OCI-LY7 (cell line): ENCODE data around the gene SDHA. TPM values are rescaled to one million over a fixed set of nuclear protein-coding genes. Genes with fewer than 3 reads are reported as not detected.
"Not testable (repeated sequence)": the region's sequence is repeated elsewhere in the genome, so short reads cannot be mapped to it uniquely, and the experiment has no call there.

Source experiments
- BruUV-seq: library from RNA; stranded (reverse); fragments of 400-500 nt; replicated peaks from 2 replicates; lab custom pipeline; 2021; lab: Mats Ljungman, UMichigan
- CTCF ChIA-PET: fragments of 300-600 bp; sonication (Branson Sonifier 250); formaldehyde crosslinking; loops from one replicate; lab custom pipeline; 2022; ENCODE audit warnings: antibody characterized with exemption; ENCODE audit not compliant: unreplicated experiment; lab: Charles Lee
- POLR2A ChIA-PET: fragments of 300-600 bp; sonication (Branson Sonifier 250); formaldehyde crosslinking; loops from one replicate; lab custom pipeline; 2022; ENCODE audit warnings: antibody characterized with exemption; lab: Charles Lee
- DNase-seq: peaks from one replicate; pipeline ENCODE4 v3.0.0-alpha.2; 2015; ENCODE audit warnings: low spot score
- H2AFZ ChIP-seq: fragments of 200-600 bp; sonication (generic), shearing (Covaris generic); 2 replicates; pipeline ENCODE4 v1.6.1; 2014; ENCODE audit warnings: mild to moderate bottlenecking, antibody characterized with exemption, low read length, moderate library complexity
- H3K27ac ChIP-seq: fragments of 200-600 bp; sonication (generic); 2 replicates; pipeline ENCODE4 v1.5.1; 2014; ENCODE audit warnings: mixed run types, low read depth, mild to moderate bottlenecking, moderate library complexity, low read length, inconsistent platforms; ENCODE audit not compliant: poor library complexity, severe bottlenecking
- H3K36me3 ChIP-seq: fragments of 200-600 bp; sonication (generic); 2 replicates; pipeline ENCODE4 v1.6.1; 2014; ENCODE audit warnings: mild to moderate bottlenecking, antibody characterized with exemption, low read length, moderate library complexity, mixed read lengths; ENCODE audit not compliant: insufficient read depth
- H3K4me1 ChIP-seq: fragments of 200-600 bp; sonication (generic); 2 replicates; pipeline ENCODE4 v1.5.1; 2014; ENCODE audit warnings: mild to moderate bottlenecking, low read length; ENCODE audit not compliant: insufficient read depth, poor library complexity, severe bottlenecking
- H3K4me2 ChIP-seq: fragments of 200-600 bp; sonication (generic); 2 replicates; pipeline ENCODE4 v1.6.1; 2014; ENCODE audit warnings: mild to moderate bottlenecking, low read length
- H3K4me3 ChIP-seq: fragments of 200-600 bp; sonication (generic); 2 replicates; pipeline ENCODE4 v1.5.1; 2014; ENCODE audit warnings: mild to moderate bottlenecking, low read depth, low read length; ENCODE audit not compliant: poor library complexity, severe bottlenecking
- H3K79me2 ChIP-seq: fragments of 200-600 bp; sonication (generic); 2 replicates; pipeline ENCODE4 v1.6.1; 2016; ENCODE audit warnings: low read depth, mild to moderate bottlenecking, low read length, moderate library complexity, mixed read lengths; ENCODE audit not compliant: insufficient read depth
- H3K9me2 ChIP-seq: fragments of 200-600 bp; sonication (generic); 2 replicates; pipeline ENCODE4 v1.6.1; 2016; ENCODE audit warnings: mild to moderate bottlenecking, low read length, mixed read lengths; ENCODE audit not compliant: insufficient read depth
- H3K9me3 ChIP-seq: fragments of 200-600 bp; sonication (generic); 2 replicates; pipeline ENCODE4 v1.6.1; 2014; ENCODE audit warnings: mild to moderate bottlenecking, mixed run types, low read length, mixed read lengths
- H4K20me1 ChIP-seq: fragments of 200-600 bp; sonication (generic); 2 replicates; pipeline ENCODE4 v1.6.1; 2014; ENCODE audit warnings: mild to moderate bottlenecking, antibody characterized with exemption, low read length, moderate library complexity, mixed read lengths; ENCODE audit not compliant: insufficient read depth
- EZH2phosphoT487 ChIP-seq: fragments of 200-600 bp; sonication (generic); IDR thresholded peaks from 2 replicates; pipeline ENCODE4 v1.6.1; 2018; ENCODE audit warnings: low read depth, borderline replicate concordance, mild to moderate bottlenecking, mixed run types, antibody characterized with exemption, low read length, moderate library complexity, mixed read lengths
- intact Hi-C: fragments of 100-400 bp; cut with micrococcal nuclease; formaldehyde crosslinking; loops from one replicate; pipeline ENCODE4 v1.10.0; 2022; ENCODE audit not compliant: unreplicated experiment
- total RNA-seq, 2 experiments: library from RNA; depleted of rRNA in 1 of 2; stranded (reverse); fragments of >200 nt in 1 of 2; shearing (Covaris generic) in 1 of 2; gene quantifications; 2 replicates each; pipeline ENCODE4 v1.2.3, GENCODE V29; 2014 to 2022
- TF ChIP-seq, protein P1 (sequence below): fragments of 200-600 bp; sonication (generic); conservative IDR thresholded peaks from 2 replicates; pipeline ENCODE4 v1.5.1; 2014; ENCODE audit warnings: mild to moderate bottlenecking, antibody characterized with exemption, low read length, moderate library complexity, mixed read lengths

The SDHA gene
- total RNA-seq, 2 experiments from 2014 or later: 147 to 167 TPM

GRCh38 chr5:257148-257547 is 39.0 kb downstream of the SDHA start:
- CTCF ChIA-PET: no interaction called here
- no peak for DNase-seq
- intact Hi-C loops: no loop called here
- Histone ChIP-seq H3K79me2 (no peaks in the 10 kb centered on the region), H3K4me1 (no peaks in the 10 kb centered on the region), H3K36me3 (peaks cover 58% of the 10 kb centered on the region), H3K4me2 (no peak overlapping the region), H3K27ac (no peak overlapping the region), H2AFZ (no peak overlapping the region), H3K9me3 (no peaks in the 10 kb centered on the region), H4K20me1 (no peaks in the 10 kb centered on the region), H3K9me2 (no peaks in the 10 kb centered on the region), H3K4me3 (no peak overlapping the region)
- no TSS peak for BruUV-seq
- POLR2A ChIA-PET: no interaction called here
- TF ChIP-seq, protein P1, sequence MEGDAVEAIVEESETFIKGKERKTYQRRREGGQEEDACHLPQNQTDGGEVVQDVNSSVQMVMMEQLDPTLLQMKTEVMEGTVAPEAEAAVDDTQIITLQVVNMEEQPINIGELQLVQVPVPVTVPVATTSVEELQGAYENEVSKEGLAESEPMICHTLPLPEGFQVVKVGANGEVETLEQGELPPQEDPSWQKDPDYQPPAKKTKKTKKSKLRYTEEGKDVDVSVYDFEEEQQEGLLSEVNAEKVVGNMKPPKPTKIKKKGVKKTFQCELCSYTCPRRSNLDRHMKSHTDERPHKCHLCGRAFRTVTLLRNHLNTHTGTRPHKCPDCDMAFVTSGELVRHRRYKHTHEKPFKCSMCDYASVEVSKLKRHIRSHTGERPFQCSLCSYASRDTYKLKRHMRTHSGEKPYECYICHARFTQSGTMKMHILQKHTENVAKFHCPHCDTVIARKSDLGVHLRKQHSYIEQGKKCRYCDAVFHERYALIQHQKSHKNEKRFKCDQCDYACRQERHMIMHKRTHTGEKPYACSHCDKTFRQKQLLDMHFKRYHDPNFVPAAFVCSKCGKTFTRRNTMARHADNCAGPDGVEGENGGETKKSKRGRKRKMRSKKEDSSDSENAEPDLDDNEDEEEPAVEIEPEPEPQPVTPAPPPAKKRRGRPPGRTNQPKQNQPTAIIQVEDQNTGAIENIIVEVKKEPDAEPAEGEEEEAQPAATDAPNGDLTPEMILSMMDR: no peak
- no peak for TF ChIP-seq EZH2phosphoT487

- CTCF ChIA-PET, H2AFZ ChIP-seq, H3K4me3 ChIP-seq, H3K27ac ChIP-seq, POLR2A ChIA-PET, H3K9me2 ChIP-seq, DNase-seq, H4K20me1 ChIP-seq, H3K9me3 ChIP-seq, H3K79me2 ChIP-seq, intact Hi-C loops, H3K4me1 ChIP-seq, H3K4me2 ChIP-seq: not testable (repeated sequence)
- TSS peak; percentile 65 for BruUV-seq
- peaks cover 38% of the 10 kb centered on the region for H3K36me3 ChIP-seq
Measured at GRCh38 chr5:263275-263974, 45.3 kb downstream of the SDHA start.

- BruUV-seq: no TSS peak
- ChIA-PET POLR2A (no interaction called here), CTCF (no interaction called here)
- Histone ChIP-seq H2AFZ (no peak overlapping the region), H3K36me3 (peaks cover 33% of the 10 kb centered on the region), H4K20me1 (no peaks in the 10 kb centered on the region), H3K27ac (no peak overlapping the region), H3K4me3 (no peak overlapping the region), H3K79me2 (no peaks in the 10 kb centered on the region), H3K4me1 (no peaks in the 10 kb centered on the region), H3K4me2 (no peak overlapping the region), H3K9me2 (no peaks in the 10 kb centered on the region), H3K9me3 (no peaks in the 10 kb centered on the region)
- intact Hi-C loops: no loop called here
- no peak for TF ChIP-seq EZH2phosphoT487
- TF ChIP-seq, protein P1: no peak
- DNase-seq: no peak
Measured at GRCh38 chr5:264338-264737, 46.2 kb downstream of the SDHA start.

DNA sequence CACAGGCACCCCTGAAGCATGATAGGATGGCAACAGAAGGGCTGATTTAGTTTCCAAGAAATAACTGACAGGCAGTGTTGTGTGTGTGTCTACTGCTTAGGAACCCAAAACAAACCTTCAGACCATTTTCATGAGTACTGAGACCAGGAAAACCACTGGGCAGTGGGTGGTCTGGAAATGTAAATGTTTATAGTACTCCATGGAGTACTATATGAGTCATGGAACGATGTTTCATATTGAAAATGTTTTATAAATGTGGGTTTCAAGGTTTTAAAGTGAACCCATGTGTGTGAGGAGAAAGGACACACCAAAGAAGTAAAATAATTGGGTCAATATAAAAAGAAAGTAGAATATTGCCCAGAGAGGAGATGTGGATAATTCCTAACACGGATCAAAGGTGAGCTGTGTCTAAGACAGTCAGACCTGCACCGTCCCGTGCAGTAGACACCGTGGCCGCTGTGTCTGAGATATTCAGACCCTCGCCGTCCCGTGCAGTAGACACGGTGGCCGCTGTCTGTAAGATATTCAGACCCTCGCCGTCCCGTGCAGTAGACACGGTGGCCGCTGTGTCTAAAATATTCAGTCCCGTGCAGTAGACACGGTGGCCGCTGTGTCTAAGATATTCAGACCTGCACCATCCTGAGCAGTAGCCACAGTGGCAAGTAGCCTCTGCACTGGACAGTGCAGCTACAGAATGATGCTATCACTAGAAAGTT is 48.3 kb downstream of the SDHA start:
- H3K27ac ChIP-seq, POLR2A ChIA-PET, intact Hi-C loops, BruUV-seq, H4K20me1 ChIP-seq, H3K9me2 ChIP-seq, H3K9me3 ChIP-seq, H2AFZ ChIP-seq, H3K4me2 ChIP-seq, DNase-seq, H3K4me1 ChIP-seq, H3K4me3 ChIP-seq, H3K79me2 ChIP-seq, CTCF ChIA-PET: not testable (repeated sequence)
- H3K36me3 ChIP-seq: peaks cover 33% of the 10 kb centered on the region
